GM12891 (cell line): ENCODE measurements around the gene ABLIM2.

Experiments used
- PAX5 ChIP-seq: IDR thresholded peaks from 2 replicates; pipeline ENCODE4 v1.6.1; 2011; ENCODE audit warnings: low read length, moderate library complexity, mild to moderate bottlenecking; ENCODE audit not compliant: insufficient read depth, severe bottlenecking
- POLR2A ChIP-seq: IDR thresholded peaks from 2 replicates; pipeline ENCODE4 v1.6.1; 2011; ENCODE audit warnings: low read depth, low read length, control low read depth
- POLR2AphosphoS5 ChIP-seq: IDR thresholded peaks from 2 replicates; pipeline ENCODE4 v1.6.1; 2011; ENCODE audit warnings: low read depth, low read length, control low read depth
- POU2F2 ChIP-seq: IDR thresholded peaks from 2 replicates; pipeline ENCODE4 v1.6.1; 2011; ENCODE audit warnings: low read depth, mild to moderate bottlenecking, control low read depth, low read length, moderate library complexity
- SPI1 ChIP-seq: IDR thresholded peaks from 2 replicates; pipeline ENCODE4 v1.6.1; 2011; ENCODE audit warnings: low read depth, low read length, control low read depth
- TAF1 ChIP-seq: IDR thresholded peaks from 2 replicates; pipeline ENCODE4 v1.6.1; 2011; ENCODE audit warnings: low read depth, low read length, control low read depth

GRCh38 chr4:8032381-8032780 is 126.2 kb downstream of the ABLIM2 start:
- no peak for TF ChIP-seq POU2F2
- TF ChIP-seq POLR2A: no peak
- TF ChIP-seq TAF1: no peak
- TF ChIP-seq POLR2AphosphoS5: no peak
- no peak for TF ChIP-seq SPI1
- TF ChIP-seq PAX5: no peak
